Esophagus muscularis mucosa (tissue), 4 donors: ENCODE measurements around the gene MEMO1. TPM values are rescaled to one million over a fixed set of nuclear protein-coding genes. Genes with fewer than 3 reads are reported as not detected.

Source experiments
- DNase-seq: peaks from one replicate; pipeline ENCODE4 v3.0.0-alpha.2; 2017; ENCODE audit errors: extremely low spot score
- H3K27ac ChIP-seq, 4 donors: fragments of 200-600 bp; sonication (generic); replicated peaks in 1 of 4; 1 replicate in 3 of 4; 2 replicates in 1 of 4; pipeline ENCODE4 v1.5.1; 2016 to 2019; ENCODE audit warnings: mild to moderate bottlenecking in 1 of 4
- H3K27me3 ChIP-seq, 4 donors: fragments of 200-600 bp; sonication (generic); one replicate each; pipeline versions ENCODE4 v1.5.1 to v1.6.0; 2016 to 2019
- H3K36me3 ChIP-seq, 4 donors: fragments of 200-600 bp; sonication (generic); one replicate each; pipeline ENCODE4 v1.5.1; 2016 to 2019
- H3K4me1 ChIP-seq, 4 donors: fragments of 200-600 bp; sonication (generic); one replicate each; pipeline ENCODE4 v1.5.1; 2016 to 2019
- H3K4me3 ChIP-seq, 4 donors: fragments of 200-600 bp; sonication (generic); 1 replicate in 2 of 4; 2 replicates in 2 of 4; pipeline ENCODE4 v1.5.1; 2016 to 2019; ENCODE audit warnings: mild to moderate bottlenecking in 4 of 4, moderate library complexity in 1 of 4
- H3K9me3 ChIP-seq, 4 donors: fragments of 200-600 bp; sonication (generic); 1 replicate in 3 of 4; 2 replicates in 1 of 4; pipeline ENCODE4 v1.5.1; 2016 to 2019
- CTCF ChIP-seq, 3 experiments: fragments of 200-600 bp in 2 of 3; fragments of 450-650 bp in 1 of 3; sonication (generic) in 2 of 3; IDR thresholded peaks; one replicate each; pipeline ENCODE4 v1.5.1; 2017 to 2019; ENCODE audit warnings: antibody characterized with exemption in 3 of 3, mild to moderate bottlenecking in 2 of 3, moderate library complexity in 1 of 3
- EP300 ChIP-seq: sonication (generic); formaldehyde crosslinking; IDR thresholded peaks from one replicate; pipeline ENCODE4 v1.6.1; 2017; ENCODE audit warnings: antibody characterized with exemption
- POLR2A ChIP-seq: fragments of 450-650 bp; IDR thresholded peaks from one replicate; pipeline ENCODE4 v1.6.1; 2017; ENCODE audit warnings: antibody characterized with exemption, moderate library complexity, mild to moderate bottlenecking, low read depth
- POLR2AphosphoS5 ChIP-seq, 2 donors: sonication (generic); formaldehyde crosslinking; IDR thresholded peaks; one replicate each; pipeline ENCODE4 v1.6.1; 2017; ENCODE audit warnings: antibody characterized with exemption in 2 of 2
- WGBS: methylation state at CpG from one replicate; pipeline ENCODE4 v1.1.5; 2018; 5-methylcytosine and 5-hydroxymethylcytosine counted together
- intact Hi-C: fragments of 100-400 bp; cut with DNase I; formaldehyde crosslinking; loops from one replicate; pipeline ENCODE4 v1.15.1; 2023
- total RNA-seq, 4 donors: library from RNA; depleted of rRNA; stranded (reverse); fragments of >200 nt; gene quantifications; one replicate each; pipeline versions ENCODE4 v1.1.0 to v1.2.1, GENCODE V29; 2016

MEMO1 gene
- total RNA-seq, 4 donors from 2014 or later = 25.0 to 40.7 (median 33.2) TPM

- WGBS = 97% methylated on average over 2 of the region's 2 CpGs
- no peak for TF ChIP-seq EP300
- Histone ChIP-seq H3K4me3 (no peak overlapping the region), H3K27ac (no peak overlapping the region), H3K27me3 (no peaks in the 10 kb centered on the region), H3K36me3 (peaks cover 0 to 13% (median 5%) of the 10 kb centered on the region in 4 donors), H3K9me3 (no peaks in the 10 kb centered on the region), H3K4me1 (peaks cover 0 to 3% (median under 1%) of the 10 kb centered on the region in 4 donors)
- intact Hi-C loops = no loop called here
- DNase-seq = no peak
Observed at GRCh38 chr2:31944828-31945571, 65.8 kb downstream of the MEMO1 start.

- H3K27me3 ChIP-seq = no peaks in the 10 kb centered on the region
- H3K4me1 ChIP-seq = peaks cover 0 to 3% (median 2%) of the 10 kb centered on the region in 4 donors
- no peak for TF ChIP-seq POLR2AphosphoS5 (IDR thresholded peaks at IDR 0.05)
- TF ChIP-seq CTCF (IDR thresholded peaks at IDR 0.05) = no peak
- TF ChIP-seq EP300 = no peak
- TF ChIP-seq POLR2A = no peak
- intact Hi-C loops = no loop called here
- no peak overlapping the region for H3K27ac ChIP-seq
- DNase-seq = no peak
- 96% methylated on average over 3 of the region's 3 CpGs for WGBS
- H3K36me3 ChIP-seq = peaks cover 0 to 13% (median 5%) of the 10 kb centered on the region in 4 donors
- H3K9me3 ChIP-seq = no peaks in the 10 kb centered on the region
- H3K4me3 ChIP-seq = no peak overlapping the region
Observed at GRCh38 chr2:31943636-31944225, 67.1 kb downstream of the MEMO1 start.

GRCh38 chr2:31940920-31941319 lies 69.9 kb downstream of the MEMO1 start:
- 97% methylated on average over 1 of the region's 1 CpG for WGBS
- Histone ChIP-seq H3K4me3 (no peak overlapping the region), H3K36me3 (peaks cover 0 to 13% (median 5%) of the 10 kb centered on the region in 4 donors), H3K4me1 (peaks cover 0 to 3% (median 0%) of the 10 kb centered on the region in 4 donors), H3K27ac (no peak overlapping the region), H3K27me3 (no peaks in the 10 kb centered on the region), H3K9me3 (no peaks in the 10 kb centered on the region)
- intact Hi-C loops = no loop called here
- TF ChIP-seq EP300 (no peak), POLR2A (no peak), POLR2AphosphoS5 (IDR thresholded peaks at IDR 0.05) (no peak), CTCF (IDR thresholded peaks at IDR 0.05) (no peak)
- no peak for DNase-seq

- peaks cover 0 to 3% (median 0%) of the 10 kb centered on the region in 4 donors for H3K4me1 ChIP-seq
- H3K27ac ChIP-seq = no peak overlapping the region
- H3K4me3 ChIP-seq = no peak overlapping the region
- 95% methylated on average over 3 of the region's 3 CpGs for WGBS
- intact Hi-C loops = no loop called here
- peaks cover 0 to 7% (median 3%) of the 10 kb centered on the region in 4 donors for H3K36me3 ChIP-seq
- no peaks in the 10 kb centered on the region for H3K9me3 ChIP-seq
- H3K27me3 ChIP-seq = no peaks in the 10 kb centered on the region
- no peak for TF ChIP-seq POLR2A
- TF ChIP-seq CTCF (IDR thresholded peaks at IDR 0.05) = no peak
- no peak for TF ChIP-seq EP300
- TF ChIP-seq POLR2AphosphoS5 (IDR thresholded peaks at IDR 0.05) = no peak
- DNase-seq = no peak
Observed at GRCh38 chr2:31937741-31938140, 73.1 kb downstream of the MEMO1 start.

GRCh38 chr2:31935370-31935769 lies 75.4 kb downstream of the MEMO1 start:
- no peak for DNase-seq
- no peak for TF ChIP-seq EP300
- TF ChIP-seq POLR2A = no peak
- TF ChIP-seq CTCF (IDR thresholded peaks at IDR 0.05) = no peak
- no peak for TF ChIP-seq POLR2AphosphoS5 (IDR thresholded peaks at IDR 0.05)
- Histone ChIP-seq H3K27me3 (no peaks in the 10 kb centered on the region), H3K9me3 (no peaks in the 10 kb centered on the region), H3K36me3 (no peaks in the 10 kb centered on the region), H3K4me1 (peaks cover 0 to 3% (median 0%) of the 10 kb centered on the region in 4 donors), H3K4me3 (no peak overlapping the region), H3K27ac (no peak overlapping the region)
- WGBS = 85% methylated on average over 4 of the region's 4 CpGs
- intact Hi-C loops = no loop called here
